Urinary bladder (tissue), 4 donors: ENCODE measurements around the gene COG1. TPM values are rescaled to one million over a fixed set of nuclear protein-coding genes. Genes with fewer than 3 reads are reported as not detected.

Experiments used
- DNase-seq: peaks from one replicate; pipeline ENCODE4 v3.0.0-alpha.2; 2015; ENCODE audit errors: extremely low spot score
- H3K27ac ChIP-seq: one replicate; pipeline ENCODE4 v1.5.1; 2013; ENCODE audit warnings: low read depth, mild to moderate bottlenecking, moderate library complexity
- H3K36me3 ChIP-seq: one replicate; pipeline ENCODE4 v1.6.1; 2013; ENCODE audit warnings: mild to moderate bottlenecking, moderate library complexity; ENCODE audit not compliant: insufficient read depth
- H3K4me1 ChIP-seq: one replicate; pipeline ENCODE4 v1.6.1; 2013; ENCODE audit warnings: mild to moderate bottlenecking, moderate library complexity; ENCODE audit not compliant: insufficient read depth
- H3K4me3 ChIP-seq: one replicate; pipeline ENCODE4 v1.5.1; 2013; ENCODE audit warnings: low read depth, low read length
- WGBS: extraction: QIAGEN DNeasy Blood & Tissue Kit; methylation state at CpG from one replicate; pipeline ENCODE4 v1.1.7; 2013; 5-methylcytosine and 5-hydroxymethylcytosine counted together
- polyA plus RNA-seq: library from polyadenylated mRNA; stranded (reverse); fragments of 200-250 nt; gene quantifications from one replicate; pipeline ENCODE4 v1.2.3, GENCODE V29; 2013
- total RNA-seq: library from RNA; depleted of rRNA; stranded (reverse); fragments of >200 nt; gene quantifications from one replicate; pipeline ENCODE4 v1.2.3, GENCODE V29; 2014
- donor health status: healthy with polysubstance abuse.
- donor health status: healthy.

The COG1 gene
- total and polyA plus RNA-seq, 2 donors: 19.1 to 27.0 TPM

GRCh38 chr17:73232587-73233373 lies 39.9 kb downstream of the COG1 start:
- H3K27ac ChIP-seq: no peak overlapping the region
- H3K4me3 ChIP-seq: peak overlapping the region; percentile 93
- under 1% methylated on average over 48 of the region's 48 CpGs for WGBS
- H3K36me3 ChIP-seq: peaks cover 1% of the 10 kb centered on the region
- DNase-seq: no peak
- peaks cover 1% of the 10 kb centered on the region for H3K4me1 ChIP-seq

DNA sequence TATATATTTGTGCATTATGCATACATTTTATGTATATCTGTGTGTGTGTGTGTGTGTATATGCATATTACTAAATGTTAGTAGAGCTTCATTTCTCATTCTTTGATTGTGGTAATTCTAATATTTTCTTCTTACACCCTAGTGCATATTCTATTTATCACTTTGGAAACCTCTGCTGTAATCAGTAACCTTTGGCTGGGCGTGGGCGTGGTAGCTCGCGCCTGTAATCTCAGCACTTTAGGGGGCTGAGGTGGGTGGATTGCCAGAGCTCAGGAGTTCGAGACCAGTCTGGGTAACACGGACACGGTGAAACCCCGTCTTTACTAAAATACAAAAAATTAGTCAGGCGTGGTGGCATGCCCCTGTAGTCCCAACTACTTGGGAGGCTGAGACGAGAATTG lies 41.9 kb downstream of the COG1 start:
- no peak overlapping the region for H3K4me3 ChIP-seq
- H3K27ac ChIP-seq: no peak overlapping the region
- WGBS: 87% methylated on average over 10 of the region's 10 CpGs
- H3K36me3 ChIP-seq: peaks cover 1% of the 10 kb centered on the region
- DNase-seq: no peak
- no peaks in the 10 kb centered on the region for H3K4me1 ChIP-seq

GRCh38 chr17:73237714-73238113 lies 44.9 kb downstream of the COG1 start:
- WGBS: 72% methylated on average over 6 of the region's 6 CpGs
- H3K4me1 ChIP-seq: no peaks in the 10 kb centered on the region
- no peak overlapping the region for H3K4me3 ChIP-seq
- H3K27ac ChIP-seq: no peak overlapping the region
- peaks cover 3% of the 10 kb centered on the region for H3K36me3 ChIP-seq
- no peak for DNase-seq

DNA sequence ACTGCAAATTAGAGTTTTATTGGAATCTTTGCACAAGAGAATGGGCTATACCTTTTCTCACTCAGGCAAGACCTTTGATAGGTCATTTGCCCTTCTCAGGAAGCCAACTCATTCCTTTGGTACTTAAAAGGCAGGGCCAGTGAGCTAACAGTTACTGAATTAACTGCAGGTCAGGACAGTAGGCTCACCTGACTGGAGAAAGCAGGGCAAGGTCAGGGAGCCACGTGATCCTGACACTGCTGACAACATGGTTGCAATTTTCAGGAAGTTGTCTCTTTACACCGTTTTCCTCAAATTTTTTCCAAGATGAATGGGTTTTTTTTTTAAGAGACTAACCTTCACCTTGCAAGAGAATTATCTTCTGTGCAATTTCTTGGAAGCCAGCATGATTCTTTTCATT lies 47.7 kb downstream of the COG1 start:
- Histone ChIP-seq H3K27ac (no peak overlapping the region), H3K4me3 (no peak overlapping the region), H3K4me1 (no peaks in the 10 kb centered on the region), H3K36me3 (peaks cover 3% of the 10 kb centered on the region)
- WGBS: 67% methylated on average over 2 of the region's 2 CpGs
- no peak for DNase-seq

GRCh38 chr17:73247726-73248125 lies 54.9 kb downstream of the COG1 start:
- no peak for DNase-seq
- no peak overlapping the region for H3K4me3 ChIP-seq
- H3K27ac ChIP-seq: no peak overlapping the region
- WGBS: 88% methylated on average over 2 of the region's 2 CpGs
- H3K36me3 ChIP-seq: no peaks in the 10 kb centered on the region
- H3K4me1 ChIP-seq: no peaks in the 10 kb centered on the region

DNA sequence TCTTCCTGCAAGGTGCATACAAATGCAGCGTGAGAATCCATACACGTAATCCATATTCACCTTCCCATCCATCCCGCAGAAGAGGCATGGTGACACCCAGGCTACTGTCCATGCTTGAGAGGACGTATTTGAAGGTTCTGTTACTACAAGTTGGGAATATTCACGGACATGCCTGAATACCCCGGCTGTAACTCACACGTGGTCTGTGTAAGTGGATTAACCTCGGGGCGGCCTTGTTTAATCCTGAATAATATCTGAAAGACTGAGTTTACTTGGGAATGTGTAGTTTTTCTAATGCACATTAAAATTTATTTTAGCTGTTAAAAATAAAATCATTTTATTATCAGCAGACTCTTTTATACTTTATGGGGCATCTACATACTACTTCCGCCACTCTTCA lies 55.7 kb downstream of the COG1 start:
- no peak for DNase-seq
- no peaks in the 10 kb centered on the region for H3K4me1 ChIP-seq
- no peak overlapping the region for H3K4me3 ChIP-seq
- H3K27ac ChIP-seq: no peak overlapping the region
- WGBS: 89% methylated on average over 10 of the region's 10 CpGs
- H3K36me3 ChIP-seq: no peaks in the 10 kb centered on the region

GRCh38 chr17:73249700-73250099 lies 56.8 kb downstream of the COG1 start:
- WGBS: 80% methylated on average over 8 of the region's 8 CpGs
- H3K27ac ChIP-seq: no peak overlapping the region
- no peak overlapping the region for H3K4me3 ChIP-seq
- no peaks in the 10 kb centered on the region for H3K36me3 ChIP-seq
- H3K4me1 ChIP-seq: no peaks in the 10 kb centered on the region
- no peak for DNase-seq

GRCh38 chr17:73250851-73251640 lies 58.2 kb downstream of the COG1 start:
- DNase-seq: no peak
- WGBS: 56% methylated on average over 10 of the region's 10 CpGs
- Histone ChIP-seq H3K36me3 (no peaks in the 10 kb centered on the region), H3K27ac (no peak overlapping the region), H3K4me3 (no peak overlapping the region), H3K4me1 (no peaks in the 10 kb centered on the region)

DNA sequence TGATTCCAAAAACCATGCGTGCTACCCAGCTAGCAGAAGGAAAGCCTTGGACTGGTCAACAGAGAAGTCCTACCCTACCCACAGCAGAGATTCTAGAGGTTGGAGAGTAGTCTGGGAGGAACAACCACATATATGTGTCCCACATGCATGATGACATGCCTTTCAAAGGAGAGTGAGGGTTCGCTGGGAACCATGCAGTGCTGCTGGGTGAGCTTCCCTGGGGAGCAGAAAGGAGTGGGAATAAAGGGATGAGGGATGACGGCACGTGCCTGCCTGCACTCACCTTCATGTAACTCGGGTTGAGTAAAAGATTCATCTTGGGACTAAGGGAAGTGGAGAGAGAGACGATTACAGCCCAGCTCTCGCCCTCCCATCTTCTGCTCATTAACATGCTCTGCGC lies 59.0 kb downstream of the COG1 start:
- WGBS: 82% methylated on average over 8 of the region's 8 CpGs
- Histone ChIP-seq H3K4me1 (no peaks in the 10 kb centered on the region), H3K27ac (no peak overlapping the region), H3K36me3 (no peaks in the 10 kb centered on the region), H3K4me3 (no peak overlapping the region)
- no peak for DNase-seq

DNA sequence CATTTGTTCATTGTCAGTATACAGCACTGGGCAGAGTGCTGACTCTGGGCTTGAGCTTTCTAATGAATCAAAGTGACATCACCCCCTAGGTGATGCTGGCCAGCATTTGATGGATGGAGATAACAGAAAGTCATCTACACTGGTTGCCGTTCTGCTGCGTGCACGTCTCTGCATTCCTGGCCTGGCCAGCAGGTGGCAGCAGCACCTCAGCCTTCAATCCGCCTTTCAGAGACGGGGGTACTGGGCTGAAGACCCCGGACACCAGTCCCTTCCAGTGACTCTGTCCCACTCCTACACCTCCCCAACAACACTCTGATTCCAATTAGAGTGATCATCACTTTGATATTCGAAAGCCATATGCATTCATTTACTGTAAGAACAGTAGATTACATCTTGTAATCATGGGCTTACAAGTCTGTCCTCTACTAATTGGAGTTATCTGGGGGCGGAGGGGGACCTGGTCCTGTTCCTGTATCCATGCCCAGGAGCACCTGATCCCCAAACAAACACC lies 62.9 kb downstream of the COG1 start:
- DNase-seq: no peak
- Histone ChIP-seq H3K27ac (no peak overlapping the region), H3K4me3 (no peak overlapping the region), H3K36me3 (no peaks in the 10 kb centered on the region), H3K4me1 (no peaks in the 10 kb centered on the region)
- 8% methylated on average over 8 of the region's 8 CpGs for WGBS

GRCh38 chr17:73256220-73256619 lies 63.4 kb downstream of the COG1 start:
- Histone ChIP-seq H3K4me3 (no peak overlapping the region), H3K36me3 (no peaks in the 10 kb centered on the region), H3K4me1 (no peaks in the 10 kb centered on the region), H3K27ac (no peak overlapping the region)
- 90% methylated on average over 3 of the region's 3 CpGs for WGBS
- no peak for DNase-seq

DNA sequence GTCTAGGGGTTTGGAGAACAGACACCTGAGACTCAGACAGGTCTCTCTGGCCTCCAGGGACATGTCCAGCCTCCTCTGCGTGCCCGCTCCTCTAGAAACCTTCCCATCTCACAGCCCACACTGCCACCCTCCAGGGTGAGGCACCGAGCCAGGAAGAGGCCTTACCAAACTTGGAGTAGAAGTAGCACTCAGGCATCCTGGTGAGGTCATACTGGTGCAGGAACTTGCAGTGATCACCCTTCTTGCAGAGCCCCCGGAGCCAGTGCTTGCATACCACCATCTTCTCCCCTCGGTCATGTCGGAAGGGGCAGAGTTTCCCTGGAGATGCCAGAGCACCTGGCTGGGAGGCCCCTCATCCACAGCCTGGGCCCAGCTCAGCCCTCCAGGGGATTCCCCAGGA lies 64.7 kb downstream of the COG1 start:
- H3K36me3 ChIP-seq: no peaks in the 10 kb centered on the region
- H3K27ac ChIP-seq: no peak overlapping the region
- 85% methylated on average over 6 of the region's 6 CpGs for WGBS
- no peak for DNase-seq
- no peaks in the 10 kb centered on the region for H3K4me1 ChIP-seq
- H3K4me3 ChIP-seq: no peak overlapping the region
